ENCODE measurements around the gene SLBP.

The SLBP gene

DNA sequence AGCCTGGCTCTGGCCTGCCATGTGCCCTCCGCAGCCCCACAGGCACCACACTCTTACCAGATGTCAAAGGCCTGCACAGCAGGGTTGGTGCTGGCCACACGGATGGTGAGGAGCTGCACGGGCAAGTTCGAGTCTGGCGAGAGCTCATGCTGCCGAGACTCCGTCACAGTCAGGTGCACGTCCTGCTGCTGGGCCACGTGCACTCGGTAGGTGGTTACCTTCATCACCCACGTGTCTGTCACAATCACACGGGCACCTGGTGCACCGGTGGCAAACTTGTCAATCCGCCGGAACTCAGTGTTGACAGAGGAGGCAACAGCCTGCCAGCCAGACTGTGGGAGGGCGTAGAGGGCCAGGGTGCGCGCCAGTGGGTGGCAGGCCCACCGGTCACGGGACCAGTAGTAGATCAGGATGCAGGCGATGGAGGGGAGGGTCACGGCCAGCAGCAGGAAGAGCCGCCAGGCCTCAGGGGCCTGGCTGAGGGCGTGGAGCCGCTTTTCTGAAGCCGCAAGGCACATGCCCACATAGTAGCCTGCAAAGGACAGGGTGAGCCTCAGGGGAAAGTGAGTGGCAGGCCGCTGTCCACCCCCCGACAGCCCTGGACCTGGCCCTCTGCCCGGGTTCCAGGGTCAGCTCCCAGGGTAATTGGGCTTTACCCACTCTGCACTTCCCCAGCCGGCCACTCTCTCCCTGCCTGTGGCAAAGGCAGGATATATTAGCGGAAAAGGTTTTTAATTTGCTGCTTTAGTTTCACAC is 6.2 kb upstream of the SLBP start:
- TF ChIP-seq, protein P1, sequence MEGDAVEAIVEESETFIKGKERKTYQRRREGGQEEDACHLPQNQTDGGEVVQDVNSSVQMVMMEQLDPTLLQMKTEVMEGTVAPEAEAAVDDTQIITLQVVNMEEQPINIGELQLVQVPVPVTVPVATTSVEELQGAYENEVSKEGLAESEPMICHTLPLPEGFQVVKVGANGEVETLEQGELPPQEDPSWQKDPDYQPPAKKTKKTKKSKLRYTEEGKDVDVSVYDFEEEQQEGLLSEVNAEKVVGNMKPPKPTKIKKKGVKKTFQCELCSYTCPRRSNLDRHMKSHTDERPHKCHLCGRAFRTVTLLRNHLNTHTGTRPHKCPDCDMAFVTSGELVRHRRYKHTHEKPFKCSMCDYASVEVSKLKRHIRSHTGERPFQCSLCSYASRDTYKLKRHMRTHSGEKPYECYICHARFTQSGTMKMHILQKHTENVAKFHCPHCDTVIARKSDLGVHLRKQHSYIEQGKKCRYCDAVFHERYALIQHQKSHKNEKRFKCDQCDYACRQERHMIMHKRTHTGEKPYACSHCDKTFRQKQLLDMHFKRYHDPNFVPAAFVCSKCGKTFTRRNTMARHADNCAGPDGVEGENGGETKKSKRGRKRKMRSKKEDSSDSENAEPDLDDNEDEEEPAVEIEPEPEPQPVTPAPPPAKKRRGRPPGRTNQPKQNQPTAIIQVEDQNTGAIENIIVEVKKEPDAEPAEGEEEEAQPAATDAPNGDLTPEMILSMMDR (IDR thresholded peaks at IDR 0.05; ENCODE audit: borderline replicate concordance, control extremely low read depth, extremely low read depth, insufficient read depth, missing control alignments): no peak
- DNase-seq (ENCODE audit: low spot score): no peak
- in situ Hi-C loops (cut with MboI; ENCODE audit: low sequenced_read_pairs, unreplicated experiment): no loop called here

DNA sequence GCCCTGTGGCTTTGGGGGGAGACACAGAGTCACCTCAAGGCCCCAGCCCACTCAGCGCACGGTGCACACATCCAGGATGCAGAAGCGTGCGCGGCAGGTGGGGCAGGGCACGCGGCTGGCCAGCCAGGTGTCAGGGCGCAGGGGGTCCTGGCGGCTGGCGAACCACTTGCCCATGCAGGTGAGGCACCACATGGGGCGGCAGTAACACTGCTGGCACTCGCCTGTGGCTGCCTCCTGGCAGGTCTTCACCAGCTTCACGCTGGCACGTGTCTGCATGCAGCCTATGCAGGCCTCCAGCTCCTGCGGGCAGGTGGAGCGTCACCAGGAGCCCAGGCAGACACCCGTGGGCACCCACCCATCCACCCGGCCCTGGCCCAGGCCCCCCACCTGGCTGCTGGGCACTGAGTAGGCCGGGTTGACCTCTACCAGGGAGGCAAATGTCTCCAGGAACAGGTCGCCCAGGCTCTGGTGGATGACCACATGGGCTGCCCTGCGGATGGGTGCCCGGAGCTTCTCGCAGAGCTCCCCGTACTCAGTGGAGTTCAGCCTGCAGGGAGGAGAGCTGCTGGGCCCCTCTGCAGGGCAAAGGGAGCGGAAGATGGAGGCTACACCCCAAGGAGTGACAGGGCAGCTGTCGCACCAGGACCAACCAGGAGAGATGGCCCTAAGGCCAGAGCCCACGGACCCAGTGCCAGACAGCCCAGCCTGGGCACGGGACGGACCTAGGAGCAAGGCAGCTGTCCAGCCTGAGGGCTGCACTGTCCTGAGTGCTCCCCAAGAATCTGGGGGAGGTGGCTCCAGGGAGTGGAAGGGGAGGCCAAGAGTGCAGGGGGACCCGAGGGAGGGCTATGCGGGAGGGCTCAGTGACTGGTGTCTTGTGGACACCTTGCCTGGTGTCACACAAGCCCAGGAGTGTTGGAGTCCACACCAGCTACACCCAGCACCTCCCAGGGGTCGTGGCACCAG is 5.3 kb upstream of the SLBP start:
- in situ Hi-C loops (cut with MboI; ENCODE audit: low sequenced_read_pairs, unreplicated experiment): no loop called here
- TF ChIP-seq, protein P1 (IDR thresholded peaks at IDR 0.05; ENCODE audit: borderline replicate concordance, control extremely low read depth, extremely low read depth, insufficient read depth, missing control alignments): no peak
- DNase-seq (ENCODE audit: low spot score): no peak

DNA sequence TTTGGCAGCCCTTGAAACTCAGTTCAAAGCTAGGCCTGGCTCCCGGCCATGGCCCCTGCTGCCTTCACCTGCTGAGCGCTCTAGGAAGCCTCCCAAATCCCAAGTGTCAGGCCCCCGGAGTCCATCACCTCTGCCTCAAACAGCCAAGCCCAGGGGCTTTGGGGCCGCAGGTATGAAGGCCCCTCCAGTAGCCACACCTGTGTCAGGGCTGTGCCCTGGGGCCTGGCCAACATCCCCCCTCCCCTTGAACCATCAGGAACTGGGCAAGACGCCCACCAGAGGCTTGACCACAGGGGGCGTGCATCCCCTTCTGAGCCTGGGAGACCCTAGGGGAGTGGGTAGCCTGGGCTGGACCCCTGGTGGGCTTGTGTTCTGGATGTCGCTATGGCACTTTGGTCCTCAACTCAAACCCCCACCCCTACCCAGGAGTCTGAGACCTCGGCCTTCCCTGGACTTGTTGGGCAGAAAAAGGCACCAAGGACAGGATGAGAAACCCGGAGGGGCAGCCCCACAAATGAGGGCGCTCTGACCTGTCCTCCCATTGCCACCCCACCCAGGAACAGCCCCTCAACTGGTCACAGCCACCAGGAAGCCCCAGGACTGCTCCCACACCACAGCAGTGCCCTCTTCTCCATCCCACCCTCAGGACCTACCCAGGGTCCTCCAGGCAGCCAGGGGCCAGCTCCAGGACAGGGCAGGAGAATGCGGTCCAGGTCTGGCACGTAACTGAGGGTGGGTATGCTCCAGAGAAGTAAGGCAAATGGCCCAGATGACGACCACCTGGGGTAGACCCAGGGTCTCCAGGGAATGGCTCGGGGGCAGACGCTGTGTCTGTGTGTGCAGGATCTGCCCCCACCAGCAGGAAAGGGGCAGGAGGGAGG is 4.2 kb upstream of the SLBP start:
- no peak for DNase-seq (ENCODE audit: low spot score)
- in situ Hi-C loops (cut with MboI; ENCODE audit: low sequenced_read_pairs, unreplicated experiment): no loop called here
- TF ChIP-seq, protein P1 (IDR thresholded peaks at IDR 0.05; ENCODE audit: borderline replicate concordance, control extremely low read depth, extremely low read depth, insufficient read depth, missing control alignments): no peak

DNA sequence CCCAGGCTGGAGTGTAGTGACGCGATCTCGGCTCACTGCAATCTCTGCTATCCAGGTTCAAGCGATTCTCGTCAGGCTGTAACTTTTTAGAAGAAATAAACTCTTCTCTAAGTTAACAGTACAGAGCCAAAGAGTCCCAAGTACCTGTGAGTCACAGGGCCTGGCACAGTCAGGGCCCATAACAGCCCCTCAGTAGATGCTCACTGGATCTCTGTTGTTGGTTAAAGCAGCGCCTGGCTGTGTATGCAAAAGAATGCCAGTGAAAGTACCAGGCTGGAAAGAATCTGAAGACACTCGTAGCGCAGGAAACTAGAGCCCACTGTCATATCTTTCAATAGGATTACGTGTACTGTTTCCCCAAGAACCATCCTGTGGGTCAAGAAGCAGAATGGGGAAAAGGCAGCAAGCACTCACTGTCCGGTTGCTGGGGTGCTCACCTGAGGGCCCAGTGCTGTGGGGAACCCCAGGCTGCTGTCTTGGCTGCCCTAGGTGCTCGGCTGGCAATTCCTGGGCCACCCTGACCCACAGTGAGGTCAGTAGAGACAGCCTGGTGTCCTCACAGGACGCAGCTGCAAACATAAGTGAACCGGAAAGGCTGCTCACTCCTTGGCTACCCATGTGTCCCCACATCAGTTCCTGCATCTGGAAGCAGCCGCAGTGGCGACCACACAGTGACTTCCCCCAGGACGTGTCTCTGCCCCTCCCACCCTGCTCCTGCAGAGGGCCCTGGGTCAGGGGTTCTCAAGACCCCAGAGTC is 3.1 kb upstream of the SLBP start:
- peak; percentile 53 for DNase-seq (ENCODE audit: low spot score)
- TF ChIP-seq, protein P1 (IDR thresholded peaks at IDR 0.05; ENCODE audit: borderline replicate concordance, control extremely low read depth, extremely low read depth, insufficient read depth, missing control alignments): no peak
- in situ Hi-C loops (cut with MboI; ENCODE audit: low sequenced_read_pairs, unreplicated experiment): no loop called here

DNA sequence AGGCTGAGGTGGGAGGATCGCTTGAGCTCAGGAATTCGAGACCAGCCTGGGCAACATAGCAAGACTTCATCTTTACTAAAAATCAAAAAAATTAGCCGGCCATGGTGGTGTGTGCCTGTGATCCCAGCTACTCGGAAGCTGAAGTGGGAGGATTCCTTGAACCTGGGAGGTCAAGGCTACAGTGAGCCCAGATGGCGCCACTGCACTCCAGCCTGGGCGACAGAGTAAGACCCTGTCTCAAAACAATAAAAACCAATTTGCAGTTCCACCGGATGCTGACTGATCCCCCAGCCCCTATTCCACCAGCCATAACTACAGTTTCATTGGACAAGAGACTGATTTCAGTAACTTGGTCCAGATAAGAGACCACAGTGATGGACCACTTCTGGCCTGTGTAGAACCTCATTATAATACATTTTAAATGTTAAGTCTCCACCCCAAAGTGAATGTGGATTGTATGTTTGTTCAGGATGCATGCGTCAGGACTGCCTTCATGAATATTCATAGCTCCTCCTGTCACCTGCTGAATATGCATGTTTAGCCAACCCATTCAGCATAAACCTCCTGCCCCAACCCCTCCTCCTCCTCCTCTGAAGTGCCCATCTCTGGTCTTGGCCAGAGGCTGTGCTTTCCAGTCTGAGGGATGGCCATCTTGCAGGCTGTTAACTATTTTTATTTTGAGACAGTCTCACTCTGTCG is 2.3 kb upstream of the SLBP start:
- DNase-seq (ENCODE audit: low spot score): no peak
- TF ChIP-seq, protein P1 (IDR thresholded peaks at IDR 0.05; ENCODE audit: borderline replicate concordance, control extremely low read depth, extremely low read depth, insufficient read depth, missing control alignments): no peak
- in situ Hi-C loops (cut with MboI; ENCODE audit: low sequenced_read_pairs, unreplicated experiment): no loop called here

Data from GM13976 (cell line).